Activated naive CD8-positive, alpha-beta T cell treated with anti-CD3 and anti-CD28 coated beads, Interleukin-2, amount 50 U/mL, for 24 hours (primary cell): Measurements from ENCODE around the gene OR2T3.
"Not testable (repeated sequence)": the region's sequence is repeated elsewhere in the genome, so short reads cannot be mapped to it uniquely, and the experiment has no call there.

Source experiments
- ATAC-seq: fragments of 150-1000 bp; cut with Tn5 transposase; one replicate; pipeline ENCODE4 v1.10.0; 2021
- DNase-seq: peaks from one replicate; pipeline ENCODE4 v3.0.0; 2021
- H3K27ac Mint-ChIP-seq: one replicate; pipeline ENCODE4 v1.8.0; 2021; ENCODE audit warnings: mild to moderate bottlenecking, mixed read lengths
- H3K27me3 Mint-ChIP-seq: one replicate; pipeline ENCODE4 v1.8.0; 2021; ENCODE audit warnings: mixed read lengths
- H3K36me3 Mint-ChIP-seq: one replicate; pipeline ENCODE4 v1.8.0; 2021; ENCODE audit warnings: low read depth, mixed read lengths
- H3K4me1 Mint-ChIP-seq: one replicate; pipeline ENCODE4 v1.8.0; 2021; ENCODE audit warnings: mixed read lengths
- H3K4me3 Mint-ChIP-seq: one replicate; pipeline ENCODE4 v1.8.0; 2021; ENCODE audit warnings: mild to moderate bottlenecking, moderate library complexity, mixed read lengths
- H3K9me3 Mint-ChIP-seq: one replicate; pipeline ENCODE4 v1.8.0; 2021; ENCODE audit warnings: mixed read lengths

The OR2T3 gene

DNA sequence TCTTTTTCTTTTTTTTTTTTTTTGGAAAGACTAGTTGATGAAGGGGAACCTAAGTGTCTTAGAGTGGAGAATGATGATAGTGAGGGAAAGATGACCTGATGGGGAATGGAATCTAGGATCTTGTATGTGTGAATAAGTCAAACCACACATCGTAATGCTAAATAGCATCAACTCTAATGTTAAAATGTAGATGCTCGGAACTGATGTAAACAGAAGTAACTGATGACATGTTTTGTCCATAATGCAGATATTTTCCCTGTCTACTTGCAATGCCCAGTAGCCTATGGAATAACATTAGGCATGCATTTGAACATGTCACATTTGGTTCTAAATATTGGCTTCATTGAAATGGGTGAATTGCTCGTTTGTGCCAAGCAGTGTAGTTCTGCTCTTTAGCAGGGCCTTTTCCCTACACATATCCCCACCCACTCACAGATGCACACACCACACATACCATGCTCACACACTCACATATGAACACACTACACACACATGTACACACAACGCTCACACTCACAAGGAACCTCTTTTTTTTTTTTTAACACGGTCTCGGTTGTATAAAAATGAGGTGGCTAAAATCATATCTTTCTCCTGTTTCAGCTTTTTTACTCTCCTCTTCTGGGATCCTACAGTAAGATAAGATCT is 23.2 kb upstream of the OR2T3 start:
- ATAC-seq, H3K27ac Mint-ChIP-seq, H3K27me3 Mint-ChIP-seq, H3K9me3 Mint-ChIP-seq, H3K36me3 Mint-ChIP-seq, H3K4me3 Mint-ChIP-seq, DNase-seq, H3K4me1 Mint-ChIP-seq: not testable (repeated sequence)

DNA sequence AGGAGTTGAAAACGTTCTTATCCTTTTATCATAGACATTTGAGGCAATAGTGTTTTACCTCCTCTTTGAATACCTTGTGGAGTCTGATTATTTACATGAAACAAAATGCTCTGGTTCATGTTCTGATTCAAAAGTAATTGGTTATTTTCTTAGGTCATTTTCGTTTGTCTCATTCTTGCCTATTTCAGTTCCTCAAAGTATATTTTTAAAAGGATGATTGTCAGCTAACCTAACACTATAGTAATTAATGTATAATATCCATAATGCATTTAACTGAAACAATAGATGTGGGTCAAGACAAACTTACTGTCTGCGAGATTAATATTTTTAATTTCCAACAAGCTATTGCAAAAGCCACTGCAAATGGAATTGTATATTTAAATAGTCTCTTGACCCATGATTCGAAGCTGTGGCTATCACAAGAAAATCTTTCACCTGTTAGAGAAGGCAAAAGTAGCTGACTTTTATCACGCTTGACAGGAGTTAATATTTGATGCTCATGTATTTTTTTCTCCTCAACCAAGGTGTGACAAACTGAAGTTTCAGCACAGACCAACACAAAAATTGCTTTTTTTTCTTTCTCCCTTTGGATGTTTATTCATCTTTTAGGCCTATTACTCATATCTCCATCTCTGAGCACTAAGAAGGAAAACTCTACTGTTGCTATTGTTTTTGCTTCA is 22.5 kb upstream of the OR2T3 start:
- not testable (repeated sequence) for H3K36me3 Mint-ChIP-seq, ATAC-seq, H3K4me1 Mint-ChIP-seq, H3K9me3 Mint-ChIP-seq, H3K4me3 Mint-ChIP-seq, H3K27ac Mint-ChIP-seq, H3K27me3 Mint-ChIP-seq, DNase-seq

DNA sequence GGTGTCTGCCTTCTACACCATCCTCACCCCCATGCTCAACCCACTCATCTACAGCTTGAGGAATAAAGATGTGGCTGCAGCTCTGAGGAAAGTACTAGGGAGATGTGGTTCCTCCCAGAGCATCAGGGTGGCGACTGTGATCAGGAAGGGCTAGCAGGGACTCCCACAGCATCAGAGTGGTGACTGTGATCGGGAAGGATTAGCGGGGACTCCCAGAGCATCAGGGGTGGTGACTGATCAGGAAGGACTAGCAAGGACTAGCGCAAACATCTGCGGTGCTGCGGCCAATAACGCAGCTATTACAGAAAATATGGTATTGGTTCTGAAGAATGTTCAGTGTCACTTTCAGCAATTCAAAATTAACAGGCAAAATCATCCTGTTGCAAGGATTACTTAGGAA is 19.5 kb upstream of the OR2T3 start:
- ATAC-seq, H3K36me3 Mint-ChIP-seq, H3K27ac Mint-ChIP-seq, H3K4me3 Mint-ChIP-seq, H3K9me3 Mint-ChIP-seq, H3K4me1 Mint-ChIP-seq, H3K27me3 Mint-ChIP-seq, DNase-seq: not testable (repeated sequence)

DNA sequence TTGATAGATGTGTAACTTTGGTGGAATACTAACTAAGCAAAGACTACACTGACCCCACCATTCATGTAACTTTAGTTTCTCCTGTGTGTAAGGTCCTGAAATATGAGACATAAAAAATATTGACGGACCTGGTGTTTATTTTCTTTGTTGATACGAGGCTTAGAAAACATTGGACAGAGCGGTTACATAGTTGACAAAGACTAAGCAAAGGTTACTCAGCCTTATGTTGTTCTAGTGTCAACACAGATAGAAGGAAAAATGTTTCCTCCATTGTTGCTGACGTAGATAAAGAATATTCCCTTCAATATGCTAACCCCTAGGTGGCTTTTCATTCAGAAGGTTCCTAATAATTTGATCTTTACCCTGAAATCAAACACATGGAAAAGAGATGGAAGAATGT is 18.1 kb upstream of the OR2T3 start:
- H3K27ac Mint-ChIP-seq, H3K27me3 Mint-ChIP-seq, H3K4me1 Mint-ChIP-seq, DNase-seq, H3K4me3 Mint-ChIP-seq, H3K36me3 Mint-ChIP-seq, ATAC-seq, H3K9me3 Mint-ChIP-seq: not testable (repeated sequence)

DNA sequence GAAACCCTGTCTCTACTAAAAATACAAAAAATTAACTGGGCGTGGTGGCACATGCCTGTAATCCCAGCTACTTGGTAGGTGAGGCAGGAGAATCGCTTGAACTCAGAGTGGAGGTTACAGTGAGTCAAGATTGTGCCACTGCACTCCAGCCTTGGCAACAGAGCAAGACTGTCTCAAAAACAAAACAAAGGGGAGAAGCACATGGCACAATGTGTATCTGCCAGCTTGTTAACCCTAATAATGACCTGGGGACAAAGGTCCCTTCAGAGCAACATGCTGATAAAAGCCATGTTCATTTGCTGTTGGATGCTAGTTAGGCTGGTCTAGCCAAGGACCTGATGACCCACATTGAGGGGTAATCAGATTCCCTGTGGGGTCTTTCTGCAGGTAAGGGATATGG is 16.5 kb upstream of the OR2T3 start:
- H3K36me3 Mint-ChIP-seq, H3K9me3 Mint-ChIP-seq, H3K27me3 Mint-ChIP-seq, DNase-seq, ATAC-seq, H3K4me1 Mint-ChIP-seq, H3K4me3 Mint-ChIP-seq, H3K27ac Mint-ChIP-seq: not testable (repeated sequence)

DNA sequence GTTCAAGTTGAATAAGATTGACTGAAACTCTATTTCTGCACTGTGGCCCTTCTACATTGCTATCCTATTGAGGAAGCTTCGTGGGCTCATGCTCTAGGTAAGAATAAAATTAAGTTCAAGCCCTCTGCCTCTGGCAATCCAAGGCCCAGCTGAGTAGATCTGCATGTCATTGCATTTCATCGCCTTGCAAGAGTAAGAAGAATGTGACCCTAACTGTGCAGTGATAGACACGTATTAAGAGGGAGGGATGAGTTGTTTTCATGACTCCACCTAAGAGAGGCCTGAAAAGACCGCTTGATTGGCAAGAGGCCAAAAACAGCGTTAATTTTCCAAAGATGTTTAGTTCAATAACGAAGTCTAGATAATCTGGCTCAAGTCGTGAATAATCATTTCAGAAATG is 14.0 kb upstream of the OR2T3 start:
- H3K27me3 Mint-ChIP-seq, DNase-seq, H3K36me3 Mint-ChIP-seq, H3K4me1 Mint-ChIP-seq, ATAC-seq, H3K9me3 Mint-ChIP-seq, H3K27ac Mint-ChIP-seq, H3K4me3 Mint-ChIP-seq: not testable (repeated sequence)

DNA sequence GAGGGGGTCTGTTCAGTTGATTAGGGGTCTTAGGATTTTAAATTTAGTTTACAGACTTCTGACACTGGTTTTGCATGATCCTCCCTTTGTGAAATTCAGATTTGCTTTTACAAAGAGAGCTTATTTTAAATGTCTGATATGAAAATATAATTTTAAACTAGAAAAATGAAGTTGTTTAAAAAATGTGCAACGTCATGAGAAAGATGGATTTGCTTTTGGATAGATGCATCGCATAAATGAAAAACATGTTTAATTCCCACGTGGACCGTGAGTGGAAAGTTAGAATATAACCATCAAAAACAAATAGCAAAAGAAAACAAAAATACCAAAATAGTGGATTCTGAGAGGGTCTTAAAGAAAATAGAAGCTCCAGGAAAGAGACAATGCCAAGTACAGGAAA is 2.0 kb upstream of the OR2T3 start:
- Mint-ChIP-seq H3K36me3 (peaks cover 6% of the 10 kb centered on the region), H3K4me1 (no peaks in the 10 kb centered on the region), H3K27ac (no peak overlapping the region), H3K9me3 (peaks cover 16% of the 10 kb centered on the region), H3K4me3 (no peak overlapping the region), H3K27me3 (no peaks in the 10 kb centered on the region)
- ATAC-seq (no peak), DNase-seq (no peak)

DNA sequence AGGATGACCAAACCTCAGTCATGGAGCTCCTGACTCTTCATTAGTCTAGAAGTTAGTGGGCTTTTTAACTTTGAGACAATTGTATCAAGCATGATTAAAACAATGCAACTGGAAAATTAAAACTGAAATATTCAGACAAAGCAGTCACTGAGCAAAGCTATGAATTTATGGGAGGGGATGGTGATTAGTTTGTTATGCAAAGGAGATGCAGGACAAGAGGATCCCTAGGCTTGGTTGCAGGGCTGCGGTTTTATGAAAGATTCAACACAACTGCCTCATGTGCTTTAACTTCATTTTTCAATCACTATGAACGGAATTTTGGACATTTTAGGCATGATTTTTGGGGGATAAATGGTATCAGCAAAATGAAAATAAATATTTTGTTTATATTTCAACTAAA is 1.0 kb upstream of the OR2T3 start:
- not testable (repeated sequence) for H3K4me3 Mint-ChIP-seq, H3K27ac Mint-ChIP-seq, H3K27me3 Mint-ChIP-seq, DNase-seq, H3K4me1 Mint-ChIP-seq, H3K36me3 Mint-ChIP-seq, ATAC-seq
- H3K9me3 Mint-ChIP-seq, result peaks cover 12% of the 10 kb centered on the region

DNA sequence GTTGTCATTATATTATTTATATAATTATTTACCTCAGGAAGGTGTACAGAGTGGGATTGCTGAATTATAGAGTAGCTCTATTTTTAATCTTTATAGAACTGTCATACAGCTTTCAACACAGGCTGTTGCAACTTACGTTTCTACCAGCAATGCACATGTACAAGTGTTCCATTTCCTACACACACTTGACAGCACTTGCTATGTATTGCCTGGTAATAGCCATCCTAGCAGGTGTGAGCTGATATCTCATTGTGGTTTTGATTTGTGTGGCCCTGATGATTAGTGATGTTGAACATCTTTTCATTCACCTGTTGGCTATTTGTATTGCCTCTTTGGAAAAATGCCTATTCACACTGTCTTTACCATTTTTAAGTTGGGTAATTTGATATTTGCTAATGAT is 2.5 kb downstream of the OR2T3 start:
- H3K4me1 Mint-ChIP-seq, H3K27ac Mint-ChIP-seq, DNase-seq, H3K27me3 Mint-ChIP-seq, H3K36me3 Mint-ChIP-seq, ATAC-seq, H3K4me3 Mint-ChIP-seq, H3K9me3 Mint-ChIP-seq: not testable (repeated sequence)

DNA sequence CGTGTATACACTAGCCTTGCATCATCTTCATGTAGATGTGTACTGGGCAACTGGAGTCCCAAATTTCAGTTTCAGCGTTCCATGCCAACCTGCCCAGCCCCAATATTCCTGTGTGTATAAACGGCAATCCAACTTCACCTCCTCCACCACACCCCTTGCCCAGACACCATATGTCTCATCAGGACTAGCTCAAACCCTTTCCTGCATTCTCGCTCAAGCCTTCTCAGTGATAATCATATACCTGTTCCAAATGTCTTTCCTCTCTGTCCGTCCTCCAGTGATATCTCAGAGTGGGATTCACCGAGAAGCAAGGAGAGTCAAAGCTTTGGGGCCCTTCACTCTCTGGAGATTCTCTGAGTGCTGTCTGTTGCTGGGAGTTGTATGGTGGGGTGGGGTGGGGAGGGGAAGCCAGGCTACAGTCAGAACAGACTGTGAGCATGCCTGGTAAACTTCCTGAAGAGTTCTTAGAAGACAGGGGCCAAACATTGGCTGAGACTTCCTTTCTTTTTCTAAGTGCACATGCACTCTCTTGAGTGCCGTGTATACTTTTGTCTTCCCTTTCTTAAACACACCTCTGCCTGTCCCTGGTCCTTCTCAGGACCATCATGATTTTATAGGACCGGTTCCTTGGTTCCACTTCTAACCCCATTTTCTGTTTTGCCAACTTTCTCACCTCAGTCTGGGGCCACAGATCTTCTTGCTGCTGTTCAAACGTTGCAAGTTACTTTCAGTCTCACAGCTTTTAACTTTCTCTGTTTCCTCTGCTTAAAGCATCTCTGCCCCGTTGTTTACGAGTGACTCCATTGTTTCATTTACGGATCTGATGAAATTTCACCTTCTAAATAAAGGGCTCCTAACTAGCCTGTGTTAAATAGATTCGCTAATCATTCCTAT is 8.8 kb downstream of the OR2T3 start:
- H3K4me3 Mint-ChIP-seq, result peak overlapping the region; percentile 82
- H3K9me3 Mint-ChIP-seq, H3K36me3 Mint-ChIP-seq, H3K27me3 Mint-ChIP-seq, DNase-seq: not testable (repeated sequence)
- H3K27ac Mint-ChIP-seq, result peak overlapping the region; percentile 95
- ATAC-seq, result peak; percentile 80
- H3K4me1 Mint-ChIP-seq, result peaks cover 13% of the 10 kb centered on the region

DNA sequence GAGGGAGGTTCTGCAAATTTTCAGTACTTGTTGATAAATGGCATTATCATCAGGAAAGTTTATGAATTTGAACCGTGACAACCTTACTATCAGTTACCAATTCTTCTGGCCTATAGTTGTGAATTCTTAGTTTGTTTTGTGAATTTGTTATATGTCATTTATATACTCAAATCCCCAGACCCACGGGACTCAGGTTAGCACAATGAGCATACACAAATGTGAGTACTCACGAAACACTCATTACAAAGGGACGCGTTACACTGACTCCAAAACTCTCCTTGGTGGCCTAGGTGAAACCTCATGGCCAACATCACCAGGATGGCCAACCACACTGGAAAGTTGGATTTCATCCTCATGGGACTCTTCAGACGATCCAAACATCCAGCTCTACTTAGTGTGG is 15.1 kb downstream of the OR2T3 start, which contains the start of gene OR2T5:
Gene OR2T5 (plus strand): TSS at position 301 of the 400 bp plus-strand sequence. CDS start 0 bp downstream, at position 301.
- not testable (repeated sequence) for H3K4me1 Mint-ChIP-seq, H3K36me3 Mint-ChIP-seq, ATAC-seq, H3K9me3 Mint-ChIP-seq, H3K4me3 Mint-ChIP-seq, H3K27ac Mint-ChIP-seq, DNase-seq, H3K27me3 Mint-ChIP-seq

DNA sequence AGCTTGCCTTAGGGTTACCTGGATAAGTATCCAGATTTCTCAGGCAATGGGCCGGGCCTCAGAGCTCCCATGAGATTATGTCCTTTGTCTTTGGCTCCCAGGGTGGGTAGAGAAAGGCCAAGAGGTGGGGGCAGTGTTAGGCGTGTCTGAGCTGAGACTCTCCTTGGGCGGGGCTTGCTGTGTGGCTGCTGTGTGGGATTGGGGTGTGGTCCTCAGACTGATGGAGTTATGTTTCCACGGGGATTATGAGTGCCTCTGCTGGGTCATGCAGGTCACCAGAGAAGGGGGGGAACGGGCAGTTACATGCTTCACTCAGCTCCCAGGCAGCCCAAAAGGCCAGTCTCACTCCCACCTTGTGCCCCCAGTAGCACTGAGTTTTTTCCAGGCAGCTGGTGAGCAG is 23.5 kb downstream of the OR2T3 start:
- H3K4me1 Mint-ChIP-seq, H3K27me3 Mint-ChIP-seq, H3K9me3 Mint-ChIP-seq: not testable (repeated sequence)

DNA sequence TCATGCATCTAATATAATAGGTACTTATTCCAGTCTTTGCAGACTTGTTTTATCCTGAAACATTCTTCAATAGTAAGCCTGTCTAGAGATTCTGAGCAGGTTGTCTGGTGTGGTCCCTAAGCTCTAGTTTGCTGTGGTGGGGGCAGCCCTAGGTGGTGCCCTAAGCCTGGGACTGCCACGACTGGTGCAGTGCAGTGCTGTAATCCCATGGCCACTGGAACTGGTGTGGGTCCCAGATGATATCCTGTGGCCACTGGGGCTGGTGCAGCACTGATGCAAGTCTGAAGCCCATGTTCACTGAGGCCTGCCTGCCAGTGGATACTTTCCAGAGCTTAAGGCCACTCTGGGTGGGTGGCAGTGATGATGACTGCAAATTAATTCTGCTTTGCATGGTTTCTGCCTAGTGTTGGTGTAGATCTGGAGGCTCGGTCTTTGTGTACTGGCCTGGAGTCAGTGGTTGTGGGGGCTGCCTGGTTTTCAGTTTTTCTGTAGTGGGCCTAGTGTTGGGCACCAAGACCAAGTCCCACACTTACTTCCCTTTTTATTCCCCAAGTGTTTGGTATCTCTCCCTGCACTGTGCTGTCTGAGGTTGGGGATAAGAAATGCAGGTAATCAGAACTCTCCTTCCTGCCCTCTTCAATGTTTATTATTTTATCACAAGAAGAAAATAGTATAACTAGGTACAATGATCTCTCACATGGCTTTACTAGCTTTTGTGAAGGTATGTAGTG is 27.3 kb downstream of the OR2T3 start:
- ATAC-seq, H3K4me3 Mint-ChIP-seq, H3K27ac Mint-ChIP-seq, H3K9me3 Mint-ChIP-seq, H3K36me3 Mint-ChIP-seq, H3K4me1 Mint-ChIP-seq, DNase-seq, H3K27me3 Mint-ChIP-seq: not testable (repeated sequence)

More for the DNA sequence above, 23.5 kb downstream of the OR2T3 start:
- not testable (repeated sequence) for DNase-seq, ATAC-seq, H3K36me3 Mint-ChIP-seq, H3K27ac Mint-ChIP-seq, H3K4me3 Mint-ChIP-seq

DNA sequence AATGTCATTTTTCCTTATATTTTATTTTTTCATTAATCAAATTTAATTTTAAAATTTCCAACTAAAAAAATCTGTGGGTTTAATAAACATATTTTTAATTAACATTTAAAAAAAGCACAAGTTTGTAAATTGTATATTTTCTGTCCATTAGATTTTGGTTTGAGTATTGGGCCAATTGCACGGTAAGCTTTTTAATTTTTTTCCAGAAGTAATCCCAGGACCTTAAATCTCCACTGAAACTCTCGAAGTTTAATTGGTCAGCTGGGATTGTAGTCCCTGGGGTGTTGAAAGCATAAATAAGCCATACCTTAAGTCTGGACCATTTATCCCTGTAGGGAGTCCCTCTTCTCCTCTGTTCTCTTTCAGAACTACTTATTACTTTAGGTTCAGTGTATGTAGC is 34.6 kb downstream of the OR2T3 start, which contains the start of gene OR2G6:
Gene OR2G6 (plus strand): TSS at position 301 of the 400 bp plus-strand sequence. CDS start 13,574 bp downstream, outside the sequence.
- H3K4me3 Mint-ChIP-seq, ATAC-seq, H3K9me3 Mint-ChIP-seq, H3K36me3 Mint-ChIP-seq, H3K27ac Mint-ChIP-seq, DNase-seq, H3K4me1 Mint-ChIP-seq, H3K27me3 Mint-ChIP-seq: not testable (repeated sequence)
